HG03442 (cell line): ENCODE measurements around the gene ANAPC13.

Experiments used
- ATAC-seq: cut with Tn5 transposase; IDR thresholded peaks from one replicate; pipeline ENCODE4 v1.9.1; 2021; ENCODE audit warnings: mild to moderate bottlenecking, moderate library complexity; ENCODE audit not compliant: unreplicated experiment

ANAPC13 gene, protein sequence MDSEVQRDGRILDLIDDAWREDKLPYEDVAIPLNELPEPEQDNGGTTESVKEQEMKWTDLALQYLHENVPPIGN

DNA sequence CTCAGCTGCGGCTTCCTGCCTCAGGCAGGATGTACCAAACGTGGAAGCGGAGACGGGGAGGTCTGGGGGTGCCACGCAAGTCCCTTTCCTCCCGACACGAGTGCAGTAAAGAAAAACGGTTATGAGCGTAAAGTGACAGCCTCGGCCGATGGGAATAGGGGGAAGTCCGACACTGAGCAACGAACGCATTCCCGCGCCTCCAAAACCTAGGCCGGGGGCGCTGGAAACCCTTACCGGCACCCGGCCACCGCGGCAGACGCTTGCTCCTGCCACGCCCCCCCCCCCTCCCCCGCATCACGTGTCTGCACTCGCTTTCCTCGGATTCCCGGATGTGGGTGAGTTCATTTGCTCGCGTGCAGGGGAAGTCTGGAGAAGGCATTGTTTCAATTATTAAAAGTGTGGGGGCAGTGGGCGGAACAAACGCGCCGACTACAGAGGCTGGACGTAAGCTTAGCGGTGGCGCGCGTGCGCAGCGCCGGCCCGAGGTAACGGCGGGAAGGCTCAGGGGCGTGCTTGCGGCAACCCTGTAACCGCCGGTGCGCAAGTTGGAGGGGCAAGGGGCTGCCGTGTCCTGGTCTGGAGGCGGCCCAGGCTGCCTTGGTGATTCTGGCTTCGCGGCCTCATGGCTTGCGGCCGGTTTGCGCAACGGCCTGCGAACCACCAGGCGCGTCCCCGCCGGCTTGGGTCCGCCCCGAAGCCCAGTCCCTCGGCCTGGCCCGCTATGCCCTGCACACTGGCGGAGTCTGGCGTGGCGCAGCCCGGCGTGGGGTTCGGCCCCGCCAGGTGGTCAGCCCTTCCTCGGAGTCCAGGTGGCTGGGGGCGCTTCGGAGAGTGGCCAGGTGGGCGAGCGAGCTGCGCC, at the start of gene ANAPC13, which contains the start of gene CEP63:
Gene ANAPC13 (minus strand): TSS at position 268 of the 859 bp plus-strand sequence. CDS start 3,081 bp downstream, outside the sequence.
Gene CEP63 (plus strand): TSS at position 340 of the 859 bp plus-strand sequence. CDS start 9,264 bp downstream, outside the sequence.
- peak; percentile 75 for ATAC-seq

- ATAC-seq, result no peak
Measured at GRCh38 chr3:134535186-134535970, 49.6 kb upstream of the ANAPC13 start.

DNA sequence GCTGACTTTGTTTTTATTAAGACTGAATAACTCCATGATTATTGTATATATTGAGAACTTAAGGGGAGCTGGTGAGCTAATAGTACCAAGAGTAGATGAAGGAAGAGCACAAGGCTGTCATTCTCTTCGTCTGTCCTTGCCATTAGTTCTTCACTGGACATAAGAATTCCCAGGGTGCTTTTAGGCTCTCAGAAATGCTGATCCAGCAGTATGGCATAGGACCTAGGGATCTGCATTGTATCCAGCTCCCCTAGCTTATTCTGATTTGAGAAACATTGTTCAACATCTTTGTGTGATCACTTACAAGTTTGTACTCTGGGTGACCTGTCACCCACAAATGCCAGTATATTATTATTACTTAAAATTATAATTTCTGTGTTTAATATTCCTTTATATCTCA, 47.7 kb upstream of the ANAPC13 start:
- ATAC-seq, result no peak

DNA sequence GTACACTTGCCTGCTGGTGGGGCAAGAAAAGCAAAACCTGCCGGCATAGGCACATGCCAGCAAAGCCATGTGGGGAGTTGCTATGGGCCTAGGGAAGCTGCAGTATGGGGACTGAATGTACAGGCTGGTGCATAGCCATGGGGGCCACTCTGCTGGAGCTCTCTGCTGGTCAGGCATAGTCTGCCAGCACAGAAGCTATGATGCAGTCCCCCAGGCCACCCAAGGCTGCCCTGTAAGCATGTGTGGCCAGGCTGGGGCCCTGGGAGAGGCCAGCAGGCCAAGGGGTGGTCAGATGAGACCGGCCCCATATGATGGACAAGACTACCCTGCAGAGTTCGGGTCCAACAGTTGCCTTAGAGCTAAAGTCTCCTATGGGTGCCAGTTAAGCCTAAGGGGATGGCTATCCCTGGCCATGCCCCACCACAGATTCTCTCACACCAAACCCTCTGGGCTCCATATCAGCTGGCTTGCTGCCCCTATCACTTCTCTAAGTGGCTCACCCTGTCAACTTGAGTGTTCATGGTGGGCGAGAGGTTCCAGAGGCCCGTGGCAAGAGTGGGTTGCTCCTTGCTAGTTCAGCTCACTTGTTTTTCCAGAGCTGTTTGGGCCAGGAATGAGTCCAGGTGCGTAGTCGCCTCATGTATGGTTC, 41.9 kb upstream of the ANAPC13 start:
- no peak for ATAC-seq

- no peak for ATAC-seq
Measured at GRCh38 chr3:134527037-134527436, 41.3 kb upstream of the ANAPC13 start.

GRCh38 chr3:134526319-134526718, 40.5 kb upstream of the ANAPC13 start:
- ATAC-seq, result no peak

- no peak for ATAC-seq
Measured at GRCh38 chr3:134525293-134525692, 39.5 kb upstream of the ANAPC13 start.

DNA sequence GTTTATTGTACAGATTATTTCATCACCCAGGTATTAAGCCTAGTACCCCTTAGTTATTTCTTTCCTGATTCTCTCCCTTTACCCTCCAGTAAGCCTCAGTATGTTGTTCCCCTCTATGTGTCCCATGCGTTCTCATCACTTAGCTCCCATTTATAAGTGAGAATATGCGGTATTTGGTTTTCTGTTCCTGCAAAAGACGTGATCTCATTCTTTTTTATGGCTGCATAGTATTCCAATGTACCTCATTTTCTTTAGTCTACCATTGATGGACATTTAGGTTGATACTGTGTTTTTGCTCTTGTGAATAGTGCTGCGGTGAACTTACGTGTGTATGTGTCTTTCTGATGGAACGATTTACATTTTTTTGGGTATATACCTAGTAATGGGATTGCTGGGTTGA, 36.8 kb upstream of the ANAPC13 start:
- no peak for ATAC-seq

- no peak for ATAC-seq
Measured at GRCh38 chr3:134517791-134518190, 32.0 kb upstream of the ANAPC13 start.

- no peak for ATAC-seq
Measured at GRCh38 chr3:134516905-134517304, 31.1 kb upstream of the ANAPC13 start.

DNA sequence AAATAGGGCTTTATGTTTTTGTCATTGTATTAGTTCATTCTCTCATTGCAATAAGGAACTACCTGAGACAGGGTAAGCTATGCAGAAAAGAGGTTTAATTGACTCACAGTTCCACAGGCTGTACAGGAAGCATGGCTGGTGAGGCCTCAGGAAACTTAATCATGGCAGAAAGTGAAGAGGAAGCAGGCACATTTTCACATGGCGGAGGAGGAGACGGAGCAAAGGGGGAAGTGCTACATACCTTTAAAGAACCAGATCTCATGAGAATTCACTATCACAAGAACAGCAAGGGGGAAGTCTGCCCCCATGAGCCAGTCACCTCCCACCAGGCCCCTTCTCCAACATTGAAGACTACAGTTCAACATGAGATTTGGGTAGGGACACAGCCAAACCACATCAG, 25.7 kb upstream of the ANAPC13 start:
- ATAC-seq, result no peak

DNA sequence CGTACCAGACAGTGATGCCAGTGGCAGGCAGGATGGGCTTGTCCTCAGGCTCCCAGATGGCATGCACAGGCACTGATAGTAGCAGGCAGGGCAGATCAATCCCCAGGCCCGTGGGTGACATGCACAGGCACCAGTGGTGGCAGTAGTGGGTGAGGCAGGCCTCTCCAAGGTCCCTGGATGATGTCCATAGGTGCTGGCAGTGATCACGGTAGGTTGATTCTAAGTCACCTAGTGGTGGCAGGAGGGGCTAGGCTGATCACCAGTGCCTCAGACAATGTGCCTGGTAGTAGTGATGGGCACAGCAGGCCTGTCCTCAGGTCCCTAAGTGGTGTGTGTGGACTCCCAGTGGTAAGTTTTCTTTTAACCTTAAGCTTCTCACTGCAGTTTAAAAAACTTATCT, 19.7 kb upstream of the ANAPC13 start:
- no peak for ATAC-seq

- no peak for ATAC-seq
Measured at GRCh38 chr3:134504132-134504531, 18.3 kb upstream of the ANAPC13 start.

DNA sequence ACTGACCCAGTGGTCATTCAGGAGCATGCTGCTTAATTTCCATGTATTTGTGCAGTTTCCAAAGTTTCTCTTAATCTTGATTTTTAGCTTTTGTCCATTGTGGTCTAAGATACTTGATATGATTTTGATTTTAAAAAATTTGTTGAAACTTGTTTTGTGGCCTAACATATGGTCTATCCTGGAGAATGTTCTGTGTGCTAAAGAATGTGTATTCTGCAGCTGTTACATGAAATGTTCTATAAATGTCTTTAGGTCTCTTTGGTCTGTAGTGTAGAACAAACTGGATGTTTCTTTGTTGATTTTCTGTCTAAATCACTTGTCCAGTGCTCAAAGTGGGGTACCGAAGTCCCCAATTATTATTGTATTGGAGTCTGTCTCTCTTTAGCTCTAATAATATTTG, 17.5 kb upstream of the ANAPC13 start:
- ATAC-seq, result no peak

DNA sequence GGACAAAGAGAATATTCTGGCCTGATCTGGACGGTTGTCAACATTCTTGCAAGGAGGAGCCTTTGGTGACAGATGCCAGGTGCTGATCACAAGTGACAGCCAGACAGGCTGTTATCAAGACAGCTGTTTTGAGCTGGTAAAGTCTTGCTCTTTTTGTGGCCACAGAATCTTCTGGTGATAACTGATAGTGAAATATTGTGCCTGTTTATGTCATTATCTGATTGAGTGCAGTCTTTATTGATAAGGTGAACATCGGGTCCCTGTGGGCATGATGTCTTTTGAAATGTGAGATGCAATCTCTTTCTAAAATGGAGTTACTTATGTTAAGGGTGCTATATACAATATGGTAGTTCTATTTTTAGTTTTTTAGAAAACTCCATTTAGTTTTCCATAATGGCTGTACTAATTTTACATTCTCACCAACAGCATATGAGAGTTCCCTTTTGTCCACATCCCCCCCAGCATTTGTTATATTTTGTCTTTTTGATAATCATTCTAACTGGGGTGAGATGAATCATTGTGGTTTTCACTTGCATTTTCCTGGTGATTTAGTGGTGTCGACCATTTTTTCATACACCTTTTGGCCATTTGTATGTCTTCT, 10.8 kb upstream of the ANAPC13 start:
- ATAC-seq, result no peak

GRCh38 chr3:134495980-134496379, 10.2 kb upstream of the ANAPC13 start:
- ATAC-seq, result no peak

DNA sequence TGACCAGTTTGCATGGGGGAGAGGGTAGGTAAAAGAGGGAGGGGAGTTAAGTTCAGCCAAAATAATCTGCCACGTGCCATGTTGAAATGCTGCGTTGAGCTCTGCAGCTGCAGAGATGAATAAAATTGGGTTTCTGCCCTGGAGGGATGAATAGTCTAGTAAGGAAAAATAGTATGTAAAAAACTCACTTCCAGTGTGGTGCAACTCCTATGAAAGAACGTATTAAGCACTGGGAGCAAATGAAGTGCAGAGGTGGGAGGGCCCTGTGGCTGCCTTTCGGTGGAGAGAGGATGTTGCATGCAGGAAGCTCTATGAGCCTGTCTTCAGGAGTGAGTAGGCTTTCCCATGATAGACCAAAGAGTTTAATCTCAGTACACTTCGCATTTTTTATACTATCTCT, 8.7 kb upstream of the ANAPC13 start:
- ATAC-seq, result no peak

GRCh38 chr3:134487406-134487805, 1.6 kb upstream of the ANAPC13 start:
- ATAC-seq, result no peak

DNA sequence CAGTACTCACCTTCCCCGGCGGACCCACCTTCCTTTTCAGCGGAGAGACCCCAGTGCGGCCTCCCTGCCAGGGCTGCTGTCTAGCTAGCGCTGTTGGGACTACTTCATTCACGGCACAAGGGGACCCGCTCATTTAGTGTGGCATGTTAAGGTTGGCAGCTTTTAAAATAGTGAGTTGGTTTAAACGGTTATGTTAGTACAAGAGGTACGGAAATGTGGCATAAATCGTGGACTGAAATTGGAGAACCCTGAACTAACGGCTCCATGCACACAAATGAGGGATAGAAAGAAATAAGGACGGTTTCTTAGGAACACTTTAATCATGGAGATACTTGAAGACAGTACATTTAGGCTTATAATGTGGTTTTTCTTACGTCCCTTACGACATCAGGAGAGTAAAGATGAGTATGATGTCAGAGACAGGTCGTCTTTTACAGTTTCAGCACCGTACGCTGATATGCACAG, 824 bp upstream of the ANAPC13 start:
- ATAC-seq, result peak; percentile 8

DNA sequence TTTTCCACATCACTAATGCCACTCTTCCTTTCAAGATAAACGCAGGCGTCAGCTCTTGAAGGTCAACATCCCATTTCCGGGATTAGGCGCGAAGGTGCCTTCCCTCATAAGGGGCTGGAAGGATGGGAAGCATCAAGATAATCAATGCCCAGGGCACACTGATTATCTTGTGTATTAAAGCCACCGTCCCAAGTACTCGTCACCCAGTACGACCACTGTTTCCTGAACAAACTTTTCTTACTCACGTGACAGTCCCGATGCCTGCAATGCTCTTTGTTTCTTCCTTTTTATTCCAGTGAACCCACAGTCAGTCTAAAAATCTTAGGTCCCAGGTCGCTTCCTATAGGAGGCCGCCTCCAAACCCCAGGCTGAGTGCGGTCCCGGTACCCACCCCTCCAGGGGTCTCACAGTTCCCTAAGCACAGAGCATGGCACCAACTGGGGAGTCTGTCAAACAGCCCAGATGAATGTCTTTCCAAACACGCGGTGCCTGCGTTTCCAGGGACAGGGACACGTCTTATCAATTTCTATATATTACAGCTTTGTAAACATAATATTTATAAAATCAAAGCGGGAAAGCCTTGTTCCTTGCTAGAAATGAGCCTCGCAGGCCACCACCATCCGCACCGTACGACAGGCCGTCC, 589 bp downstream of the ANAPC13 start:
- ATAC-seq, result peak; percentile 4
